K562 (cell line): Measurements from ENCODE around the gene GHRL. TPM values are rescaled to one million over a fixed set of nuclear protein-coding genes. Genes with fewer than 3 reads are reported as not detected.

Experiments used
- ATF7 ChIP-seq: fragments of 450-650 bp; IDR thresholded peaks from 2 replicates; pipeline ENCODE4 v1.7.1; 2014; ENCODE audit warnings: mild to moderate bottlenecking, moderate library complexity
- CBX8 ChIP-seq: fragments of 200-600 bp; sonication (generic); IDR thresholded peaks from 2 replicates; pipeline ENCODE4 v1.6.1; 2012; ENCODE audit warnings: borderline replicate concordance, mixed run types, low read depth, mild to moderate bottlenecking, moderate library complexity, mixed read lengths, low read length, control low read depth, inconsistent platforms; ENCODE audit not compliant: poor library complexity, severe bottlenecking; ENCODE audit errors: extremely low read depth
- CHD4 ChIP-seq: fragments of 200-600 bp; sonication (generic); IDR thresholded peaks from 3 replicates; pipeline ENCODE4 v1.6.1; 2012; ENCODE audit warnings: low read depth, mild to moderate bottlenecking, mixed read lengths, low read length, inconsistent platforms; ENCODE audit not compliant: insufficient read depth, insufficient replicate concordance, poor library complexity, severe bottlenecking
- E4F1 ChIP-seq: fragments of 250-450 bp; sonication (Bioruptor Pico); IDR thresholded peaks from 2 replicates; pipeline ENCODE4 v1.5.0; 2021; ENCODE audit warnings: mild to moderate bottlenecking, borderline replicate concordance
- EHMT2 ChIP-seq: fragments of 450-650 bp; IDR thresholded peaks from 2 replicates; pipeline ENCODE4 v1.6.1; 2018; ENCODE audit warnings: antibody characterized with exemption
- FOXP1 ChIP-seq: sonication (generic); formaldehyde crosslinking; IDR thresholded peaks from 2 replicates; pipeline ENCODE4 v1.8.0; 2022; ENCODE audit warnings: mild to moderate bottlenecking, missing genetic modification reagents
- GATAD2B ChIP-seq: fragments of 450-650 bp; IDR thresholded peaks from 2 replicates; pipeline ENCODE4 v1.6.1; 2017; ENCODE audit warnings: mild to moderate bottlenecking, borderline replicate concordance
- HIVEP1 ChIP-seq: fragments of 250-450 bp; sonication (Bioruptor Pico); IDR thresholded peaks from 2 replicates; pipeline ENCODE4 v1.4.0; 2020; ENCODE audit warnings: mild to moderate bottlenecking
- HMGXB4 ChIP-seq: sonication (generic); formaldehyde crosslinking; IDR thresholded peaks from 2 replicates; pipeline ENCODE4 v1.8.1; 2023; ENCODE audit warnings: mild to moderate bottlenecking, missing genetic modification reagents
- LCOR ChIP-seq: sonication (generic); formaldehyde crosslinking; IDR thresholded peaks from 2 replicates; pipeline ENCODE4 v1.8.0; 2022; ENCODE audit warnings: mild to moderate bottlenecking, missing genetic modification reagents
- PHB2 ChIP-seq: fragments of 450-650 bp; IDR thresholded peaks from 2 replicates; pipeline ENCODE4 v1.6.1; 2017; ENCODE audit warnings: low read depth
- PHF8 ChIP-seq: fragments of 200-600 bp; sonication (generic); IDR thresholded peaks from 2 replicates; pipeline ENCODE4 v1.6.1; 2012; ENCODE audit warnings: mixed run types, mild to moderate bottlenecking, inconsistent platforms, low read length, moderate library complexity, borderline replicate concordance
- SMARCA4 ChIP-seq: fragments of 450-650 bp; IDR thresholded peaks from 2 replicates; pipeline ENCODE4 v1.6.1; 2016
- SUPT5H ChIP-seq: fragments of 450-650 bp; IDR thresholded peaks from 2 replicates; pipeline ENCODE4 v1.6.1; 2016
- TBP ChIP-seq: optimal IDR thresholded peaks from 2 replicates; pipeline ENCODE3; 2011; ENCODE audit warnings: low read depth, low read length, improper control_type of control experiment
- TFAM ChIP-seq: fragments of 250-450 bp; sonication (Bioruptor Pico); conservative IDR thresholded peaks from 2 replicates; pipeline ENCODE4 v1.5.0; 2021; ENCODE audit warnings: mild to moderate bottlenecking, moderate library complexity
- ZNF217 ChIP-seq: sonication (generic); formaldehyde crosslinking; IDR thresholded peaks from 2 replicates; pipeline ENCODE4 v1.8.0; 2022; ENCODE audit warnings: mild to moderate bottlenecking, missing genetic modification reagents
- ZNF232 ChIP-seq: sonication (generic); formaldehyde crosslinking; IDR thresholded peaks from 2 replicates; pipeline ENCODE4 v1.8.0; 2022; ENCODE audit warnings: mild to moderate bottlenecking, missing genetic modification reagents
- ZNF395 ChIP-seq: fragments of 200-800 bp; sonication (Bioruptor generic); IDR thresholded peaks from 2 replicates; pipeline ENCODE4 v1.6.1; 2017; ENCODE audit warnings: missing genetic modification characterization, missing compliant biosample characterization
- ZNF586 ChIP-seq: fragments of 450-650 bp; formaldehyde crosslinking; conservative IDR thresholded peaks from 2 replicates; pipeline ENCODE4 v1.4.0; 2020; ENCODE audit warnings: mild to moderate bottlenecking, moderate library complexity
- polyA plus RNA-seq, 8 experiments: library from polyadenylated mRNA; depleted of rRNA in 4 of 8; stranded (reverse) in 5 of 8; unstranded in 3 of 8; fragments of >200 nt; fragmentation: Nextera tagmentation in 2 of 8; fragmentation: Illumina TruSeq in 1 of 8; extraction: Ambion mirVana in 2 of 8; extraction: Trizol in 1 of 8; gene quantifications; 2 replicates each; pipeline versions ENCODE4 v1.2.1 to v1.2.3, GENCODE V29; 2011 to 2014; ENCODE audit warnings: inconsistent platforms in 1 of 8, missing spikeins in 1 of 8
- total RNA-seq, 7 experiments: library from RNA; depleted of rRNA in 6 of 7; stranded (reverse); fragments of >200 nt in 6 of 7; fragmentation: Illumina TruSeq in 2 of 7; extraction: Trizol in 2 of 7; gene quantifications; 2 replicates each; pipeline versions ENCODE4 v1.2.1 to v1.2.3, GENCODE V29; 2011 to 2021; ENCODE audit warnings: low replicate concordance in 1 of 7
- TF ChIP-seq, protein P1 (sequence below): fragments of 250-450 bp; sonication (Bioruptor Pico); IDR thresholded peaks from 2 replicates; pipeline ENCODE4 v1.8.0; 2021; ENCODE audit warnings: moderate library complexity, mild to moderate bottlenecking, inconsistent platforms

GHRL gene
- total and polyA plus RNA-seq, 9 of the 15 experiments (the other 6 are each of a cell fraction or from before 2014, with no cell fraction given): 0.08 to 0.29 (median 0.15) TPM; not detected in 5

- TF ChIP-seq GATAD2B (peak; percentile 94), SUPT5H (peak; percentile 56; the same call in 1 of the 2 replicates), LCOR (CRISPR knock-in tag) (peak; percentile 12), CHD4 (peak; percentile 0), EHMT2 (no peak), HIVEP1 (CRISPR knock-in tag) (no peak), ATF7 (peak; percentile 75; the same call in 1 of the 2 replicates), TFAM (CRISPR knock-in tag) (no peak), SMARCA4 (no peak), FOXP1 (peak; percentile 68), E4F1 (CRISPR knock-in tag) (no peak), PHB2 (no peak), TBP (peak; percentile 80), ZNF395 (CRISPR knock-in tag) (peak; percentile 37; the same call in 1 of the 2 replicates), ZNF586 (no peak), ZNF217 (no peak), ZNF232 (CRISPR knock-in tag) (0 out of 2 replicates have a peak, but pooled peaks have one; percentile 28), CBX8 (no peak), HMGXB4 (CRISPR knock-in tag) (peak; percentile 55), PHF8 (peak; percentile 89; the same call in 1 of the 2 replicates)
- TF ChIP-seq, protein P1, sequence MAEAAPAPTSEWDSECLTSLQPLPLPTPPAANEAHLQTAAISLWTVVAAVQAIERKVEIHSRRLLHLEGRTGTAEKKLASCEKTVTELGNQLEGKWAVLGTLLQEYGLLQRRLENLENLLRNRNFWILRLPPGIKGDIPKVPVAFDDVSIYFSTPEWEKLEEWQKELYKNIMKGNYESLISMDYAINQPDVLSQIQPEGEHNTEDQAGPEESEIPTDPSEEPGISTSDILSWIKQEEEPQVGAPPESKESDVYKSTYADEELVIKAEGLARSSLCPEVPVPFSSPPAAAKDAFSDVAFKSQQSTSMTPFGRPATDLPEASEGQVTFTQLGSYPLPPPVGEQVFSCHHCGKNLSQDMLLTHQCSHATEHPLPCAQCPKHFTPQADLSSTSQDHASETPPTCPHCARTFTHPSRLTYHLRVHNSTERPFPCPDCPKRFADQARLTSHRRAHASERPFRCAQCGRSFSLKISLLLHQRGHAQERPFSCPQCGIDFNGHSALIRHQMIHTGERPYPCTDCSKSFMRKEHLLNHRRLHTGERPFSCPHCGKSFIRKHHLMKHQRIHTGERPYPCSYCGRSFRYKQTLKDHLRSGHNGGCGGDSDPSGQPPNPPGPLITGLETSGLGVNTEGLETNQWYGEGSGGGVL (CRISPR knock-in tag): no peak
Observed at GRCh38 chr3:10248184-10248983, 44.4 kb downstream of the GHRL start, which contains the start of gene TATDN2 (continued).
